Gastroesophageal sphincter (tissue), 3 donors: ENCODE results near the gene ITGAE.

Experiments
- POLR2A ChIP-seq, 2 donors: fragments of 450-650 bp; IDR thresholded peaks; one replicate each; pipeline ENCODE4 v1.6.1; 2017; ENCODE audit warnings: antibody characterized with exemption in 2 of 2, mild to moderate bottlenecking in 2 of 2, moderate library complexity in 1 of 2
- TF ChIP-seq, protein P1 (sequence below), 4 experiments: fragments of 200-600 bp in 2 of 4; fragments of 450-650 bp in 2 of 4; sonication (generic) in 1 of 4; IDR thresholded peaks; one replicate each; pipeline ENCODE4 v1.5.1; 2017 to 2019; ENCODE audit warnings: antibody characterized with exemption in 4 of 4, mild to moderate bottlenecking in 2 of 4, moderate library complexity in 2 of 4

DNA sequence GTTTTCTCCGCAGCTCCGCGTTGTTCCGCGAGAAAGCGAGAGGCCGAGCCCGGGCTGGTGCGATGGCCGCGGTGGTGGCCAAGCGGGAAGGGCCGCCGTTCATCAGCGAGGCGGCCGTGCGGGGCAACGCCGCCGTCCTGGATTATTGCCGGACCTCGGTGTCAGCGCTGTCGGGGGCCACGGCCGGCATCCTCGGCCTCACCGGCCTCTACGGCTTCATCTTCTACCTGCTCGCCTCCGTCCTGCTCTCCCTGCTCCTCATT, 132.0 kb downstream of the ITGAE start:
- TF ChIP-seq POLR2A (IDR thresholded peaks at IDR 0.05) = no peak
- TF ChIP-seq, protein P1, sequence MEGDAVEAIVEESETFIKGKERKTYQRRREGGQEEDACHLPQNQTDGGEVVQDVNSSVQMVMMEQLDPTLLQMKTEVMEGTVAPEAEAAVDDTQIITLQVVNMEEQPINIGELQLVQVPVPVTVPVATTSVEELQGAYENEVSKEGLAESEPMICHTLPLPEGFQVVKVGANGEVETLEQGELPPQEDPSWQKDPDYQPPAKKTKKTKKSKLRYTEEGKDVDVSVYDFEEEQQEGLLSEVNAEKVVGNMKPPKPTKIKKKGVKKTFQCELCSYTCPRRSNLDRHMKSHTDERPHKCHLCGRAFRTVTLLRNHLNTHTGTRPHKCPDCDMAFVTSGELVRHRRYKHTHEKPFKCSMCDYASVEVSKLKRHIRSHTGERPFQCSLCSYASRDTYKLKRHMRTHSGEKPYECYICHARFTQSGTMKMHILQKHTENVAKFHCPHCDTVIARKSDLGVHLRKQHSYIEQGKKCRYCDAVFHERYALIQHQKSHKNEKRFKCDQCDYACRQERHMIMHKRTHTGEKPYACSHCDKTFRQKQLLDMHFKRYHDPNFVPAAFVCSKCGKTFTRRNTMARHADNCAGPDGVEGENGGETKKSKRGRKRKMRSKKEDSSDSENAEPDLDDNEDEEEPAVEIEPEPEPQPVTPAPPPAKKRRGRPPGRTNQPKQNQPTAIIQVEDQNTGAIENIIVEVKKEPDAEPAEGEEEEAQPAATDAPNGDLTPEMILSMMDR (IDR thresholded peaks at IDR 0.05) = no peak
